Measurements from ENCODE around the gene CDCA7.

DNA sequence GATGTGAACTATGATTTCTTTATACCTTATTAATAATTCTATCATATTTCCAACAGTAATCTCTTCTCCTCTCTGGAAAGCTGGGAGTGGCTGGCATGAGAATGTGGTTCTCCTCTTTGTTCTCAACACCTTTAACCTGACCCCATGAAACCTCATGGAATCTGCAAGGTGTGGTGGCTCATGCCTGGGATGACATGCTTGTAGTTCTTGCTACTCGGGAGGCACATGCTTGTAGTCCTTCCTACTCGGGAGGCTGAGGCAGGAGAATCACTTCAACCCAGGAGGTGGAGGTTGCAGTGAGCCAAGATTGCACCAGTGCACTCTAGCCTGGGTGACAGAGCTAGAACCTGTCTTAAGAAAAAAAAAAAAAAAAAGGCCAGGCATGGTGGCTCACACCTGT lies 10.8 kb upstream of the CDCA7 start:
- TF ChIP-seq, protein P1, sequence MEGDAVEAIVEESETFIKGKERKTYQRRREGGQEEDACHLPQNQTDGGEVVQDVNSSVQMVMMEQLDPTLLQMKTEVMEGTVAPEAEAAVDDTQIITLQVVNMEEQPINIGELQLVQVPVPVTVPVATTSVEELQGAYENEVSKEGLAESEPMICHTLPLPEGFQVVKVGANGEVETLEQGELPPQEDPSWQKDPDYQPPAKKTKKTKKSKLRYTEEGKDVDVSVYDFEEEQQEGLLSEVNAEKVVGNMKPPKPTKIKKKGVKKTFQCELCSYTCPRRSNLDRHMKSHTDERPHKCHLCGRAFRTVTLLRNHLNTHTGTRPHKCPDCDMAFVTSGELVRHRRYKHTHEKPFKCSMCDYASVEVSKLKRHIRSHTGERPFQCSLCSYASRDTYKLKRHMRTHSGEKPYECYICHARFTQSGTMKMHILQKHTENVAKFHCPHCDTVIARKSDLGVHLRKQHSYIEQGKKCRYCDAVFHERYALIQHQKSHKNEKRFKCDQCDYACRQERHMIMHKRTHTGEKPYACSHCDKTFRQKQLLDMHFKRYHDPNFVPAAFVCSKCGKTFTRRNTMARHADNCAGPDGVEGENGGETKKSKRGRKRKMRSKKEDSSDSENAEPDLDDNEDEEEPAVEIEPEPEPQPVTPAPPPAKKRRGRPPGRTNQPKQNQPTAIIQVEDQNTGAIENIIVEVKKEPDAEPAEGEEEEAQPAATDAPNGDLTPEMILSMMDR (IDR thresholded peaks at IDR 0.05; ENCODE audit: low read length), result no peak
- TF ChIP-seq EZH2 (IDR thresholded peaks at IDR 0.05; ENCODE audit: borderline replicate concordance, low read length), result no peak

Data from OCI-LY1 (cell line).